Colonic mucosa (tissue), 4 donors: ENCODE results near the gene CCDC51. TPM values are rescaled to one million over a fixed set of nuclear protein-coding genes. Genes with fewer than 3 reads are reported as not detected.
A peak's percentile ranks its signal among the peaks of the same experiment; 100 is the strongest.
"Not testable (repeated sequence)": the region's sequence is repeated elsewhere in the genome, so short reads cannot be mapped to it uniquely, and the experiment has no call there.

Experiments
- DNase-seq: peaks from one replicate; pipeline ENCODE4 v3.0.0-alpha.2; 2020
- H3K27ac ChIP-seq: fragments of 200-600 bp; one replicate; pipeline ENCODE4 v1.8.0; 2021
- H3K27me3 ChIP-seq: fragments of 200-600 bp; one replicate; pipeline ENCODE4 v1.8.0; 2021
- H3K36me3 ChIP-seq: fragments of 200-600 bp; one replicate; pipeline ENCODE4 v1.8.0; 2021
- H3K4me1 ChIP-seq: fragments of 200-600 bp; one replicate; pipeline ENCODE4 v1.8.0; 2021; ENCODE audit warnings: mild to moderate bottlenecking
- H3K4me3 ChIP-seq: fragments of 200-600 bp; one replicate; pipeline ENCODE4 v1.8.0; 2021
- H3K9ac ChIP-seq, 2 donors: one replicate each; pipeline ENCODE4 v1.7.0; 2013; ENCODE audit warnings: control low read depth in 2 of 2, low read depth in 2 of 2, low read length in 2 of 2
- H3K9me3 ChIP-seq: fragments of 200-600 bp; one replicate; pipeline ENCODE4 v1.8.0; 2021
- intact Hi-C: fragments of 100-400 bp; cut with DNase I; formaldehyde crosslinking; loops from one replicate; pipeline ENCODE4 v1.14.1; 2022
- total RNA-seq, 2 donors: library from RNA; stranded (reverse); fragmentation: NEBNext Ultra II Directional in 1 of 2; extraction: Animal tissue kit (Norgen Biotek cat#: 25700) in 1 of 2; gene quantifications; one replicate each; pipeline ENCODE4 v1.2.1, GENCODE V29; 2021
- TF ChIP-seq, protein P1 (sequence below): fragments of 200-600 bp; IDR thresholded peaks from one replicate; pipeline ENCODE4 v1.8.0; 2022; ENCODE audit warnings: antibody characterized with exemption, mild to moderate bottlenecking
- donor health status: healthy.
- donor health status: DM: no; HTN: no; CAD: no.
- donor health status: DM: no; HTN: no; CAD: no.

The CCDC51 gene, protein sequence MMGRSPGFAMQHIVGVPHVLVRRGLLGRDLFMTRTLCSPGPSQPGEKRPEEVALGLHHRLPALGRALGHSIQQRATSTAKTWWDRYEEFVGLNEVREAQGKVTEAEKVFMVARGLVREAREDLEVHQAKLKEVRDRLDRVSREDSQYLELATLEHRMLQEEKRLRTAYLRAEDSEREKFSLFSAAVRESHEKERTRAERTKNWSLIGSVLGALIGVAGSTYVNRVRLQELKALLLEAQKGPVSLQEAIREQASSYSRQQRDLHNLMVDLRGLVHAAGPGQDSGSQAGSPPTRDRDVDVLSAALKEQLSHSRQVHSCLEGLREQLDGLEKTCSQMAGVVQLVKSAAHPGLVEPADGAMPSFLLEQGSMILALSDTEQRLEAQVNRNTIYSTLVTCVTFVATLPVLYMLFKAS
- total RNA-seq, result 10 to 100 TPM; 11.8 to 21.5 TPM

- Histone ChIP-seq H3K4me3 (peak within 1 kb of the TSS; percentile 77), H3K4me1 (peaks cover 8% of the 10 kb centered on the region), H3K27ac (peak within 1 kb of the TSS; percentile 83), H3K9ac (peak within 1 kb of the TSS; percentile 93 to 94), H3K9me3 (no peaks in the 10 kb centered on the region), H3K36me3 (no peaks in the 10 kb centered on the region), H3K27me3 (no peaks in the 10 kb centered on the region)
- intact Hi-C loops, result loop anchor here (5.0 kb wide), 1 partner anchor 248 kb away; no protein-coding TSS in a partner anchor
- peak; percentile 99 for DNase-seq
- TF ChIP-seq, protein P1, sequence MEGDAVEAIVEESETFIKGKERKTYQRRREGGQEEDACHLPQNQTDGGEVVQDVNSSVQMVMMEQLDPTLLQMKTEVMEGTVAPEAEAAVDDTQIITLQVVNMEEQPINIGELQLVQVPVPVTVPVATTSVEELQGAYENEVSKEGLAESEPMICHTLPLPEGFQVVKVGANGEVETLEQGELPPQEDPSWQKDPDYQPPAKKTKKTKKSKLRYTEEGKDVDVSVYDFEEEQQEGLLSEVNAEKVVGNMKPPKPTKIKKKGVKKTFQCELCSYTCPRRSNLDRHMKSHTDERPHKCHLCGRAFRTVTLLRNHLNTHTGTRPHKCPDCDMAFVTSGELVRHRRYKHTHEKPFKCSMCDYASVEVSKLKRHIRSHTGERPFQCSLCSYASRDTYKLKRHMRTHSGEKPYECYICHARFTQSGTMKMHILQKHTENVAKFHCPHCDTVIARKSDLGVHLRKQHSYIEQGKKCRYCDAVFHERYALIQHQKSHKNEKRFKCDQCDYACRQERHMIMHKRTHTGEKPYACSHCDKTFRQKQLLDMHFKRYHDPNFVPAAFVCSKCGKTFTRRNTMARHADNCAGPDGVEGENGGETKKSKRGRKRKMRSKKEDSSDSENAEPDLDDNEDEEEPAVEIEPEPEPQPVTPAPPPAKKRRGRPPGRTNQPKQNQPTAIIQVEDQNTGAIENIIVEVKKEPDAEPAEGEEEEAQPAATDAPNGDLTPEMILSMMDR, result no peak
Measured at GRCh38 chr3:48439820-48440589, at the start of gene CCDC51, which contains the start of gene TMA7. Gene CCDC51, minus strand, starts transcription at chr3:48440119. Its CDS starts 4,991 bp downstream, at chr3:48435128. Gene TMA7, plus strand, starts transcription at chr3:48440257. Its CDS starts 40 bp downstream, at chr3:48440297.

DNA sequence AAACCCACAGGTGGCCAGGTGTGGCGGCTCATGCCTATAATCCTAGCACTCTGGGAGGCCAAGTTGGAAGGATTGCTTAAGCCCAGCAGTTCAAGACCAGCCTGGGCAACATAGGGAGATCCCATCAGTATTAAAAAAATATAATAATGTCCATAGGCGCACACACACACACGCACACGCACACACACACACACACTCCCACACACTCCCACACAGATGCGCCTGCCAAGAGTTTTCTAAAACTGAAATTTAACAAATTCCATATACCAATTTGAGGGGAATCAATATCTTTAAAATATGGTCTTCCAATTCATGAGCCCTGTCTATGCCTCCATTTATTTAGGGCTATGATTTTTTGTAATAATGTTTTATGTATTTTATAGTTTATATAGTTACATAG lies 47.0 kb upstream of the CCDC51 start:
- Histone ChIP-seq H3K9ac (no peak overlapping the region), H3K36me3 (no peaks in the 10 kb centered on the region), H3K4me3 (no peak overlapping the region), H3K9me3 (no peaks in the 10 kb centered on the region), H3K27ac (no peak overlapping the region), H3K4me1 (no peaks in the 10 kb centered on the region), H3K27me3 (no peaks in the 10 kb centered on the region)
- TF ChIP-seq, protein P1, result no peak
- intact Hi-C loops, result no loop called here
- no peak for DNase-seq

GRCh38 chr3:48482822-48483221 lies 42.9 kb upstream of the CCDC51 start:
- DNase-seq, H3K4me3 ChIP-seq, intact Hi-C loops, H3K9ac ChIP-seq, H3K27ac ChIP-seq, H3K27me3 ChIP-seq, H3K9me3 ChIP-seq, H3K4me1 ChIP-seq, H3K36me3 ChIP-seq: not testable (repeated sequence)

DNA sequence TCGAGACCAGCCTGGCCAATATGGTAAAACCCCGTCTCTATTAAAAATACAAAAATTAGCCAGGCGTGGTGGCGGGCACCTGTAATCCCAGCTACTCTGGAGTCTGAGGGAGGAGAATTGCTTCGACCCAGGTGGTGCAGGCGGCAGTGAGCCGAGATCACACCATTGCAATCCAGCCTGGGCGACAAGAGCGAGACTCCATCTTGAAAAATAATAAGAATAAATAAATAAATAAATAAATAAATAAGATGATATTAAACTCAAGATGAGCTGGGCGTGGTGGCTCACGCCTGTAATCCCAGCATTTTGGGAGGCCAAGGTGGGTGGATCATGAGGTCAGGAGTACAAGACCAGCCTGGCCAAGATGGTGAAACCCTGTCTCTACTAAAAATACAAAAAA lies 41.0 kb upstream of the CCDC51 start:
- H3K4me1 ChIP-seq, H3K9ac ChIP-seq, H3K9me3 ChIP-seq, H3K4me3 ChIP-seq, H3K27me3 ChIP-seq, H3K27ac ChIP-seq, H3K36me3 ChIP-seq, DNase-seq, intact Hi-C loops: not testable (repeated sequence)

DNA sequence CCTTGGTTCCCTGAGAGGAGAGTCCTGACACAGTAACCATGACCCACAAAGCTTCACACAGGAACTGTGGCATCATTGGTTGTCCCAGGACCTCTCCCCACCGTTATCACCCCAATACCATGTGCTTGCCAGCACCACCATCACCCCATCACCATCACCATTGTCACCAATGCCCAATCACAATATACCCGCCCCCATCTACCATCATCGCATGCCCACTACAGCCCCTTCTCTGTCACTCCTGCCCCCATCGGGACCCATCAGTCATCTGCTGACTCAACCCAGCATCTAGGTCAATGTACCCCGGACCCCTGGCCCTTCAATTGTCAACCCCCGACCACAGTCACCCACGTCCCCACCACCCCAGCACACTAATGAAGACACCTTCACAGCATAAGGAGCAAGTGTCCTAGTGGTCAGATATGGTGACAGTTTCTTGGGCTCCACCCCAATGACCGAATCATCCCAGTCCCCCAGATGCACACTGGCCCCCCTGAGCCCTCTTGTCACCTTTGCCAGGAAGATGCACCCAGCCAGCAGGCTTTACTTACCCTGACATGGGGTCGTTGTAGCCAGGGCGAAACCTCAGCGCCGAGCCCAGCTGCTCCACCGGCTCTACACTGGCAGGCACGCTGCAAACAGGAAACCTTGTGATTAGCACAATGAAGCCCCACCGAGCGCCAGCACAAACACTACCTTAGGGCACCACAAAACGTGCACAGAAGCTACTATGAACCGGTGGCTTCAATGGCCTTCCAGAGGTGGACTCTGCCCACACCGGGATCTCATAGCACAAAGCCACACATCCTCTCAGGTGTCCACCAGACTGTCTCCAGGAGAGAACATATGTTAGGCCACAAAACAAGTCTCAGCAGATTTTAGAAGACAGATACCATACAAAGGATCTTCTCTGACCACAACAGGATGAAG lies 39.0 kb upstream of the CCDC51 start:
- Histone ChIP-seq H3K4me3 (no peak overlapping the region), H3K4me1 (no peaks in the 10 kb centered on the region), H3K27me3 (no peaks in the 10 kb centered on the region), H3K27ac (no peak overlapping the region), H3K9ac (no peak overlapping the region), H3K9me3 (no peaks in the 10 kb centered on the region), H3K36me3 (no peaks in the 10 kb centered on the region)
- TF ChIP-seq, protein P1, result no peak
- intact Hi-C loops, result no loop called here
- DNase-seq, result no peak

GRCh38 chr3:48477959-48478520 lies 38.1 kb upstream of the CCDC51 start:
- Histone ChIP-seq H3K36me3 (no peaks in the 10 kb centered on the region), H3K4me1 (peaks cover 4% of the 10 kb centered on the region), H3K27ac (no peak overlapping the region), H3K27me3 (no peaks in the 10 kb centered on the region), H3K9me3 (no peaks in the 10 kb centered on the region), H3K4me3 (no peak overlapping the region), H3K9ac (no peak overlapping the region)
- no peak for DNase-seq
- intact Hi-C loops, result no loop called here
- TF ChIP-seq, protein P1, result no peak
